Gastroesophageal sphincter (tissue), 3 donors: ENCODE data around the gene KCNN3.

ENCODE experiments used
- POLR2A ChIP-seq, 2 donors: fragments of 450-650 bp; IDR thresholded peaks; one replicate each; pipeline ENCODE4 v1.6.1; 2017; ENCODE audit warnings: antibody characterized with exemption in 2 of 2, mild to moderate bottlenecking in 2 of 2, moderate library complexity in 1 of 2
- TF ChIP-seq, protein P1 (sequence below), 4 experiments: fragments of 200-600 bp in 2 of 4; fragments of 450-650 bp in 2 of 4; sonication (generic) in 1 of 4; IDR thresholded peaks; one replicate each; pipeline ENCODE4 v1.5.1; 2017 to 2019; ENCODE audit warnings: antibody characterized with exemption in 4 of 4, mild to moderate bottlenecking in 2 of 4, moderate library complexity in 2 of 4

- no peak for TF ChIP-seq POLR2A (IDR thresholded peaks at IDR 0.05)
- TF ChIP-seq, protein P1, sequence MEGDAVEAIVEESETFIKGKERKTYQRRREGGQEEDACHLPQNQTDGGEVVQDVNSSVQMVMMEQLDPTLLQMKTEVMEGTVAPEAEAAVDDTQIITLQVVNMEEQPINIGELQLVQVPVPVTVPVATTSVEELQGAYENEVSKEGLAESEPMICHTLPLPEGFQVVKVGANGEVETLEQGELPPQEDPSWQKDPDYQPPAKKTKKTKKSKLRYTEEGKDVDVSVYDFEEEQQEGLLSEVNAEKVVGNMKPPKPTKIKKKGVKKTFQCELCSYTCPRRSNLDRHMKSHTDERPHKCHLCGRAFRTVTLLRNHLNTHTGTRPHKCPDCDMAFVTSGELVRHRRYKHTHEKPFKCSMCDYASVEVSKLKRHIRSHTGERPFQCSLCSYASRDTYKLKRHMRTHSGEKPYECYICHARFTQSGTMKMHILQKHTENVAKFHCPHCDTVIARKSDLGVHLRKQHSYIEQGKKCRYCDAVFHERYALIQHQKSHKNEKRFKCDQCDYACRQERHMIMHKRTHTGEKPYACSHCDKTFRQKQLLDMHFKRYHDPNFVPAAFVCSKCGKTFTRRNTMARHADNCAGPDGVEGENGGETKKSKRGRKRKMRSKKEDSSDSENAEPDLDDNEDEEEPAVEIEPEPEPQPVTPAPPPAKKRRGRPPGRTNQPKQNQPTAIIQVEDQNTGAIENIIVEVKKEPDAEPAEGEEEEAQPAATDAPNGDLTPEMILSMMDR (IDR thresholded peaks at IDR 0.05) = no peak
These were observed 45.7 kb downstream of the KCNN3 start for GRCh38 chr1:154824179-154825000.
